Aorta (tissue), 5 donors: ENCODE results near the gene LRMDA. TPM values are rescaled to one million over a fixed set of nuclear protein-coding genes. Genes with fewer than 3 reads are reported as not detected.

ENCODE experiments used
- ATAC-seq: fragments of 200-7000 bp; cut with Tn5 transposase; one replicate; pipeline ENCODE4 v1.9.1; 2022; ENCODE audit warnings: moderate library complexity; ENCODE audit not compliant: low FRiP score
- DNase-seq, 2 donors: peaks; one replicate each; pipeline ENCODE4 v3.0.0-alpha.2; 2020
- H3K27ac ChIP-seq, 2 donors: one replicate each; pipeline ENCODE4 v1.5.1; 2013; ENCODE audit warnings: low read length in 2 of 2, mild to moderate bottlenecking in 2 of 2, moderate library complexity in 2 of 2, control low read depth in 1 of 2, inconsistent platforms in 1 of 2, low read depth in 1 of 2
- H3K27me3 ChIP-seq, 2 donors: one replicate each; pipeline ENCODE4 v1.6.1; 2013; ENCODE audit warnings: control low read depth in 1 of 2, low read length in 1 of 2, mild to moderate bottlenecking in 1 of 2, moderate library complexity in 1 of 2; ENCODE audit not compliant: insufficient read depth in 2 of 2, control insufficient read depth in 1 of 2
- H3K36me3 ChIP-seq, 2 donors: one replicate each; pipeline ENCODE4 v1.6.1; 2013; ENCODE audit warnings: control low read depth in 1 of 2, low read length in 1 of 2, mild to moderate bottlenecking in 1 of 2; ENCODE audit not compliant: insufficient read depth in 2 of 2, control insufficient read depth in 1 of 2
- H3K4me1 ChIP-seq, 2 donors: one replicate each; pipeline ENCODE4 v1.6.1; 2013; ENCODE audit warnings: low read length in 2 of 2, control low read depth in 1 of 2, mild to moderate bottlenecking in 1 of 2, moderate library complexity in 1 of 2; ENCODE audit not compliant: insufficient read depth in 2 of 2, control insufficient read depth in 1 of 2
- H3K4me3 ChIP-seq, 2 donors: one replicate each; pipeline ENCODE4 v1.5.1; 2013; ENCODE audit warnings: low read length in 2 of 2, control low read depth in 1 of 2, mild to moderate bottlenecking in 1 of 2
- H3K9me3 ChIP-seq: one replicate; pipeline ENCODE4 v1.6.1; 2013; ENCODE audit warnings: mild to moderate bottlenecking, low read length; ENCODE audit not compliant: control insufficient read depth
- WGBS, 2 donors: extraction: QIAGEN DNeasy Blood & Tissue Kit; methylation state at CpG; one replicate each; pipeline ENCODE4 v1.1.7; 2013; 5-methylcytosine and 5-hydroxymethylcytosine counted together
- intact Hi-C, 2 donors: fragments of 100-400 bp; cut with DNase I; formaldehyde crosslinking; loops; one replicate each; pipeline versions ENCODE4 v1.14.2 to v1.15.0; 2022
- polyA plus RNA-seq, 2 donors: library from polyadenylated mRNA; stranded (reverse); fragments of 200-250 nt; gene quantifications; one replicate each; pipeline ENCODE4 v1.2.3, GENCODE V29; 2013
- total RNA-seq, 2 donors: library from RNA; stranded (reverse); fragmentation: NEBNext Ultra II Directional; extraction: Animal tissue kit (Norgen Biotek cat#: 25700); gene quantifications; one replicate each; pipeline ENCODE4 v1.2.1, GENCODE V29; 2021
- donor health status: healthy with polysubstance abuse.
- donor health status: Bipolar disorder and iron deficiency.
- donor health status: DM: no; HTN: no; CAD: no.
- donor health status: DM: no; HTN: no; CAD: no.
- donor health status: DM: yes; HTN: yes; CAD: no.

Gene LRMDA
- total and polyA plus RNA-seq, 4 donors: 7.4 to 25.7 (median 14.7) TPM

DNA sequence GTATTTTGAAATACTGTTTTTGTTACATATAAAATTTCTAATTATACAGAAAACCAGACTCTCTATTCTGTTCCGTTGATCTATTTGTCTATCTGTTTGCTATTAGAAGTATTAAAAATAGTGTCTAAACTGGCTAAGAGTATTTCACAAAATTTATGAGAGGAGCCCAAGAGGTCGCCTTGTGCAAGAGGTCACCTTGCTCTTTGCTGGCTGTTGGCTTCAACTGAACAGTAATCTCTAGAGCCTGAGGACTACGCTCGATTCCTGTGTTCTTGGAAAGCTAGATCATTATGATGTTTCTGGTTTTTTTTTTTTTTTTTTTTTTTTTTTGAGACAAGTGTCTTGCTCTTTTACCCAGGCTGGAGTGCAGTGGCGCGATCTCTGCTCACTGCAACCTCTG lies 428.6 kb downstream of the LRMDA start:
- H3K4me3 ChIP-seq: no peak overlapping the region
- DNase-seq: no peak
- intact Hi-C loops: no loop called here
- no peak for ATAC-seq
- H3K9me3 ChIP-seq: no peaks in the 10 kb centered on the region
- H3K27me3 ChIP-seq: no peaks in the 10 kb centered on the region
- H3K4me1 ChIP-seq: no peaks in the 10 kb centered on the region
- no peaks in the 10 kb centered on the region for H3K36me3 ChIP-seq
- H3K27ac ChIP-seq: no peak overlapping the region
- WGBS, 2 donors: 81 to 90% methylated on average over 6 of the region's 6 CpGs

- DNase-seq (no peak), ATAC-seq (no peak)
- Histone ChIP-seq H3K4me3 (no peak overlapping the region), H3K36me3 (no peaks in the 10 kb centered on the region), H3K27me3 (no peaks in the 10 kb centered on the region), H3K4me1 (no peaks in the 10 kb centered on the region), H3K27ac (no peak overlapping the region), H3K9me3 (no peaks in the 10 kb centered on the region)
- intact Hi-C loops: no loop called here
These were observed 430.2 kb downstream of the LRMDA start for GRCh38 chr10:75861582-75861981.

GRCh38 chr10:75862935-75863334 lies 431.5 kb downstream of the LRMDA start:
- H3K36me3 ChIP-seq: no peaks in the 10 kb centered on the region
- DNase-seq (no peak), ATAC-seq (no peak)
- no peaks in the 10 kb centered on the region for H3K4me1 ChIP-seq
- no peaks in the 10 kb centered on the region for H3K9me3 ChIP-seq
- H3K27ac ChIP-seq: no peak overlapping the region
- intact Hi-C loops: no loop called here
- no peak overlapping the region for H3K4me3 ChIP-seq
- no peaks in the 10 kb centered on the region for H3K27me3 ChIP-seq
- WGBS, 2 donors: 97 to 99% methylated on average over 4 of the region's 4 CpGs

- no peak for ATAC-seq
- no peak for DNase-seq
- Histone ChIP-seq H3K36me3 (no peaks in the 10 kb centered on the region), H3K4me1 (no peaks in the 10 kb centered on the region), H3K9me3 (no peaks in the 10 kb centered on the region), H3K27ac (no peak overlapping the region), H3K27me3 (no peaks in the 10 kb centered on the region), H3K4me3 (no peak overlapping the region)
- intact Hi-C loops: no loop called here
These were observed 433.3 kb downstream of the LRMDA start for GRCh38 chr10:75864717-75865116.

DNA sequence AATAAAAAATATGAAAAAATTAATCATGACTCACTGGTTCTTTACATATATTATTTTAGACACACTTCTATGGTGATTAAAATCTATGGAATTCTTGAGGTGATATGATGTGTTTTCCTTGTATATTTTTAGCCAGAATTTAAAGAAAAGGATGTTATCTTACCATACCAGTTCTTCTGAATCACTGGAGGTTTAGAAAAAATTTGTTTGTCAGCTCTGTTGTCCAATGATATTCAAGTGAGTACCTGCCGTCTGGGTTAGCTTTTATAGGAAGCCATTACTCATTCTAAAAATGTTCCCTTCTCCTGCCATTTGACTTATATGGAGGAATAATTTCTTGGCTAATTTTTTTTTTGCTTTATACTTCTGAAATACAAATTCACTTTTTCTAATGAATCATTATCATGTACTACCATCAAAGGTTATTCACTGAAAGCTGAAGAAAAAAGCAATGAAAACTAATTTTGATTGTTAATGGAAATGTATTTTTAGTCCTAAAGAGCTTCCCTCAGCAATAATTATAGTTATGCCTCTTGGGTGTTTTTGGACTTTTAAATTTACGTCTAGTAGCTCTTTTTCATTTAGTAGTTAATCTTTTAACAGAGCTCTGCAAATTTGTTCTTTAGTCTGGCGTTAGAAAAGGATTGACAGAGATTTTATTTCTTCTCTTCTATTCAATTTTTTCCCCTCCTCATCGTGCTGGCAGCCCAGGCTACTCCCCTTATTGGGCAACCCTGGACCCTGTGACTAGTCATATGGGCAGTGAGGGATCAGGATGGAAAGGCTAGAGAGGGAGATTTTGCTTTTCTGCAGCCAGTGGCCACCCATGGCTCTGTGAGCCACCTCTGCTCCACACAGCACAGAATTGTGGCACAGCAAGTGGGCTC lies 434.2 kb downstream of the LRMDA start:
- intact Hi-C loops: no loop called here
- ATAC-seq (no peak), DNase-seq (no peak)
- Histone ChIP-seq H3K4me1 (no peaks in the 10 kb centered on the region), H3K36me3 (no peaks in the 10 kb centered on the region), H3K9me3 (no peaks in the 10 kb centered on the region), H3K4me3 (no peak overlapping the region), H3K27ac (no peak overlapping the region), H3K27me3 (no peaks in the 10 kb centered on the region)
- 68 to 82% methylated on average over 4 of the region's 4 CpGs for WGBS, 2 donors

DNA sequence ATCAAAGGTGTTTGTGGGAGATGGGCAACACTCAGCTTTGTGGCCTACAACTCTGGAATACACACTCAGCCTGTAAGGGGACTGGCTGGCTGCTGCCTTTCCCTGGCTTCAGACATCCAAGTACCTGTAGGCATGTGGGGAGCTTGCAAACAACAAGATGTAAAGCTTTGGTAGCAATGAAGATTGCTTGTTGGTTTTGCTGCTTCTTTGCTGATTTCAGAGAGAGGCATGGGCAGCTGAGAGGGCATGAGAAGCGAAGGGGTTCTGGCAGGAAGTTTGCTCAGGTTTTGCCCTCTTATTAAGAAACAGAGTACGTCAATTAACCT lies 434.8 kb downstream of the LRMDA start:
- H3K4me1 ChIP-seq: no peaks in the 10 kb centered on the region
- H3K9me3 ChIP-seq: peaks cover 1% of the 10 kb centered on the region
- DNase-seq (no peak), ATAC-seq (no peak)
- intact Hi-C loops: no loop called here
- H3K4me3 ChIP-seq: no peak overlapping the region
- H3K27me3 ChIP-seq: no peaks in the 10 kb centered on the region
- WGBS, 2 donors: 98 to 99% methylated on average over 2 of the region's 2 CpGs
- H3K36me3 ChIP-seq: no peaks in the 10 kb centered on the region
- no peak overlapping the region for H3K27ac ChIP-seq

DNA sequence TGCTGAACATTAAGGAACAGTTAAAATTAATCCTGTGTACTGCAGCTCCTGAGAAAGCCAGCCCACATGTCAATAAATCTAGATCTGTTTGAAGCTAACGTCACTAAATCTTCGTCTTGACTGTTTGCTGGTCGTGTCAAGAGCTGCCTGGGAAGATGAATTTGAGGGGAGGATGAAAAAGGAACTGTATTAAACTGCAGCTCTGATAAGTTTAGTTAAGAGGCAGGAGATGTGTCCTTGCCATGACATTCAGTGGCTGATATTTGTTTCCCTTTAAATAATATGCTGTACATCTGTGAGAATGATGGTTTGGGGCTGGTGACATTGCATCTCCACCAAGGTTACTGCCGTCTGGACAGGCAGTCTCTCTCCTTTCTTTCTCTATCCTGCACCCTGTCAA lies 435.3 kb downstream of the LRMDA start:
- H3K9me3 ChIP-seq: peaks cover 1% of the 10 kb centered on the region
- H3K27me3 ChIP-seq: no peaks in the 10 kb centered on the region
- intact Hi-C loops: no loop called here
- H3K27ac ChIP-seq: no peak overlapping the region
- DNase-seq (no peak), ATAC-seq (no peak)
- no peak overlapping the region for H3K4me3 ChIP-seq
- H3K36me3 ChIP-seq: no peaks in the 10 kb centered on the region
- H3K4me1 ChIP-seq: no peaks in the 10 kb centered on the region
- WGBS, 2 donors: 91 to 93% methylated on average over 4 of the region's 4 CpGs

- Histone ChIP-seq H3K4me3 (no peak overlapping the region), H3K4me1 (no peaks in the 10 kb centered on the region), H3K36me3 (no peaks in the 10 kb centered on the region), H3K9me3 (peaks cover 1% of the 10 kb centered on the region), H3K27me3 (no peaks in the 10 kb centered on the region), H3K27ac (no peak overlapping the region)
- WGBS, 2 donors: 90 to 92% methylated on average over 5 of the region's 5 CpGs
- DNase-seq (no peak), ATAC-seq (no peak)
- intact Hi-C loops: no loop called here
These were observed 437.1 kb downstream of the LRMDA start for GRCh38 chr10:75868574-75868973.

GRCh38 chr10:75870039-75870645 lies 438.7 kb downstream of the LRMDA start:
- H3K36me3 ChIP-seq: no peaks in the 10 kb centered on the region
- DNase-seq (no peak), ATAC-seq (no peak)
- WGBS, 2 donors: 98 to 99% methylated on average over 4 of the region's 4 CpGs
- H3K9me3 ChIP-seq: peaks cover 1% of the 10 kb centered on the region
- no peak overlapping the region for H3K4me3 ChIP-seq
- no peaks in the 10 kb centered on the region for H3K4me1 ChIP-seq
- H3K27me3 ChIP-seq: no peaks in the 10 kb centered on the region
- H3K27ac ChIP-seq: no peak overlapping the region
- intact Hi-C loops: no loop called here
